Kidney epithelial cell (primary cell): ENCODE measurements around the gene TNFRSF18. TPM values are rescaled to one million over a fixed set of nuclear protein-coding genes. Genes with fewer than 3 reads are reported as not detected.

ENCODE experiments used
- DNase-seq: peaks from one replicate; pipeline ENCODE4 v3.0.0-alpha.2; 2010; ENCODE audit warnings: low read depth
- H3K27me3 ChIP-seq: 2 replicates; pipeline ENCODE4 v1.6.0; 2011; ENCODE audit warnings: low read length; ENCODE audit not compliant: control insufficient read depth, insufficient read depth
- H3K36me3 ChIP-seq: 2 replicates; pipeline ENCODE4 v1.5.1; 2011; ENCODE audit warnings: low read length; ENCODE audit not compliant: control insufficient read depth, insufficient read depth
- H3K4me3 ChIP-seq: 2 replicates; pipeline ENCODE4 v1.5.1; 2011; ENCODE audit warnings: low read depth, mild to moderate bottlenecking, control low read depth, low read length
- CTCF ChIP-seq: IDR thresholded peaks from 2 replicates; pipeline ENCODE4 v1.5.1; 2011; ENCODE audit warnings: mild to moderate bottlenecking, moderate library complexity, low read length, control low read depth, inconsistent platforms; ENCODE audit not compliant: insufficient read depth, poor library complexity, severe bottlenecking
- total RNA-seq: library from RNA; depleted of rRNA; stranded (reverse); fragments of >200 nt; gene quantifications from 2 replicates; pipeline ENCODE4 v1.2.3, GENCODE V29; 2015

The TNFRSF18 gene
- total RNA-seq, 1 donor from 2014 or later: 0.67 TPM

- no peak for TF ChIP-seq CTCF
- Histone ChIP-seq H3K4me3 (no peak within 1 kb of the TSS), H3K36me3 (peaks cover 1% of the 10 kb centered on the region), H3K27me3 (no peaks in the 10 kb centered on the region)
- no peak for DNase-seq
Observed at GRCh38 chr1:1213345-1214265, 7.2 kb upstream of the TNFRSF18 start, which contains the start of gene TNFRSF4. TSS of gene TNFRSF4 (minus strand) at chr1:1214153. CDS start at chr1:1214127, 26 bp downstream.

- no peak for DNase-seq
- H3K4me3 ChIP-seq: no peak overlapping the region
- H3K27me3 ChIP-seq: no peaks in the 10 kb centered on the region
- TF ChIP-seq CTCF: no peak
- H3K36me3 ChIP-seq: peaks cover 1% of the 10 kb centered on the region
Observed at GRCh38 chr1:1212780-1213344, 6.5 kb upstream of the TNFRSF18 start.

GRCh38 chr1:1211541-1212441, 5.4 kb upstream of the TNFRSF18 start:
- no peak for DNase-seq
- Histone ChIP-seq H3K36me3 (peaks cover 1% of the 10 kb centered on the region), H3K4me3 (no peak overlapping the region), H3K27me3 (peaks cover 2% of the 10 kb centered on the region)
- TF ChIP-seq CTCF: no peak

GRCh38 chr1:1210726-1211540, 4.5 kb upstream of the TNFRSF18 start:
- Histone ChIP-seq H3K27me3 (peaks cover 9% of the 10 kb centered on the region), H3K36me3 (peaks cover 1% of the 10 kb centered on the region), H3K4me3 (no peak overlapping the region)
- no peak for TF ChIP-seq CTCF
- DNase-seq: no peak
